GM10248 (cell line): ENCODE results near the gene RNF157.

Source experiments
- CTCF ChIA-PET: fragments of 300-600 bp; sonication (Branson Sonifier 250); formaldehyde crosslinking; extraction: SDS; loops from one replicate; lab custom pipeline; 2021; ENCODE audit warnings: antibody characterized with exemption; lab: Yijun Ruan, JAX
- POLR2A ChIA-PET: fragments of 350-650 bp; sonication (Branson Sonifier 250); formaldehyde crosslinking; extraction: SDS; loops from one replicate; lab custom pipeline; 2020; ENCODE audit warnings: antibody characterized with exemption; lab: Yijun Ruan, JAX
- DNase-seq: peaks from one replicate; pipeline ENCODE4 v3.0.0; 2012; ENCODE audit errors: extremely low spot score
- TF ChIP-seq, protein P1 (sequence below): IDR thresholded peaks from 2 replicates; pipeline ENCODE4 v1.5.1; 2012; ENCODE audit warnings: mild to moderate bottlenecking, low read depth; ENCODE audit errors: extremely low read depth, missing control alignments, control extremely low read depth

Gene RNF157

GRCh38 chr17:76120658-76121008, 119.7 kb downstream of the RNF157 start:
- ChIA-PET POLR2A (no interaction called here), CTCF (interaction anchor here (0.7 to 15.1 kb wide), 28 partner anchors 10 to 373 kb away, joined by 3 to 337 read pairs (median 6); no protein-coding TSS in a partner anchor)
- TF ChIP-seq, protein P1, sequence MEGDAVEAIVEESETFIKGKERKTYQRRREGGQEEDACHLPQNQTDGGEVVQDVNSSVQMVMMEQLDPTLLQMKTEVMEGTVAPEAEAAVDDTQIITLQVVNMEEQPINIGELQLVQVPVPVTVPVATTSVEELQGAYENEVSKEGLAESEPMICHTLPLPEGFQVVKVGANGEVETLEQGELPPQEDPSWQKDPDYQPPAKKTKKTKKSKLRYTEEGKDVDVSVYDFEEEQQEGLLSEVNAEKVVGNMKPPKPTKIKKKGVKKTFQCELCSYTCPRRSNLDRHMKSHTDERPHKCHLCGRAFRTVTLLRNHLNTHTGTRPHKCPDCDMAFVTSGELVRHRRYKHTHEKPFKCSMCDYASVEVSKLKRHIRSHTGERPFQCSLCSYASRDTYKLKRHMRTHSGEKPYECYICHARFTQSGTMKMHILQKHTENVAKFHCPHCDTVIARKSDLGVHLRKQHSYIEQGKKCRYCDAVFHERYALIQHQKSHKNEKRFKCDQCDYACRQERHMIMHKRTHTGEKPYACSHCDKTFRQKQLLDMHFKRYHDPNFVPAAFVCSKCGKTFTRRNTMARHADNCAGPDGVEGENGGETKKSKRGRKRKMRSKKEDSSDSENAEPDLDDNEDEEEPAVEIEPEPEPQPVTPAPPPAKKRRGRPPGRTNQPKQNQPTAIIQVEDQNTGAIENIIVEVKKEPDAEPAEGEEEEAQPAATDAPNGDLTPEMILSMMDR = no peak
- DNase-seq = no peak

DNA sequence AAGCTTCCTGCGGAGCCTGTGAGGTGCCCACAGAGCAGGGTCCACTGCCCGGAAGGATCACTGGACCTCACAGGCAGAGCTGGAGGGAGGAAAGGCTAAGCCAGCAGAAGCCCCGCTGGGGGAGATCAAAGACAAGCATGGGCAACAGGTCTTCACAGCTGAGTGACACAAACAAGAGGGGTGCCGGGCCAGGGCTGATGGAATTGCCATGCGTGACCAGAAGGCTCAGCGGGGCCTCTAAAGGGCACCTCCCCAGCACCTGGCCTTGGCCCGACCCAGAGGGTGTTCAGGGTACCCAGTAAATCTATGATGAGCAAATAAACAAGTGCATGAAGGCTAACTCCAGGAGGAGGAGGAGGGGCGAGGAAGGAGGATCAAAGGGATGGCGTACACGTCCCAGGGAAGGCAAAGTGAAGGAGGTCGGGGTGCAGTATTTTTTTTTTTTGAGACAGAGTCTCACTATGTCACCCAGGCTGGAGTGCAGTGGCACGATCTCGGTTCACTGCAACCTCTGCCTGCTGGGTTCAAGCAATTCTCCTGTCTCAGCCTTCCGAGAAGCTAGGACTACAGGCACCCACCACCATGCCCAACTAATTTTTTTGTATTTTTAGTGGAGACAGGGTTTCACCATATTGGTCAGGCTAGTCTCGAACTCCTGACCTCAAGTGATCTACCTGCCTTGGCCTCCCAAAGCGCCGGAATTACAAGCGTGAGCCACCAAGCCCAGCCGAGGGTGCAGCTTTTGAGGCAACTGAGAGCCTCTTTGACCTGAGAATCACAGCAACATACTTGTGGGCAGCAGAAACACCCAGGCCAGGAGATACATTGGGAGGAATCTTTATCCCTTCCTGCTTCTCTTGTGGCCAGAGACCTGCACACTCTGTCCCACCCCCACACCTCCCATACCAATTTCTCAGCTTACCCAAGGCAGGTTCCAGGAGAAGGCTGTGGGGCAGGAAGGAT, 120.6 kb downstream of the RNF157 start:
- no peak for DNase-seq
- TF ChIP-seq, protein P1 = no peak
- ChIA-PET CTCF (interaction anchor here (0.7 to 15.1 kb wide), 17 partner anchors 7 to 266 kb away, joined by 3 to 337 read pairs (median 7); no protein-coding TSS in a partner anchor), POLR2A (no interaction called here)

DNA sequence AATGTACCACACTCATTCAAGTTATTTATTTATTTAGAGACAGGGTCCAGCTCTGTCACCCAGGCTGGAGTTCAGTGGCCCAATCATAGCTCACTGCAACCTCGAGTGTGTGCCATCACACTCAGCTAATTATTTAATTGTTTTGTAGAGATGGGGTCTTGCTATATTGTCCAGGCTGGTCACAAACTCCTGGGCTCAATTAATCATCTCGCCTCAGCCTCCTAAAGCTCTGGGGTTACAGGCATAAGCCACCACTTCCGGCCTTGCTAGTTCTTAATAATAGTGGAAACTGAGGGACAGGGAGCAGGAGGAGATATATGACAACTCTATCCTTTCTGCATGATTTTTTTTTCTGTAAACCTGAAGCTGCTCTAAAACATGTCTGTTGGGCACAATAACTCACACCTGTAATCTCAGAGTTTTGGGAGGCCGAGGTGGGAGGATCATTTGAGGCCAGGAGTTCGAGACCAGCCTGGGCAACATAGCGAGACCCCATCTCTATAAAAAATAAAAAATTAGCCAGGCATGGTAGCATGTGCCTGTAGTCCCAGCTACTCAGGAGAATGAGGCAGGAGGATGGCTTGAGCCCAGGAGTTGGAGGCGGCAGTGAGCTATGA, 125.0 kb downstream of the RNF157 start:
- TF ChIP-seq, protein P1 = no peak
- ChIA-PET POLR2A (interaction anchor here (0.7 kb wide), 1 partner anchor 10 kb away, joined by 3 read pairs; no protein-coding TSS in a partner anchor), CTCF (interaction anchor here (1.1 to 15.1 kb wide), 6 partner anchors 9 to 283 kb away, joined by 3 to 337 read pairs (median 6); no protein-coding TSS in a partner anchor)
- no peak for DNase-seq

DNA sequence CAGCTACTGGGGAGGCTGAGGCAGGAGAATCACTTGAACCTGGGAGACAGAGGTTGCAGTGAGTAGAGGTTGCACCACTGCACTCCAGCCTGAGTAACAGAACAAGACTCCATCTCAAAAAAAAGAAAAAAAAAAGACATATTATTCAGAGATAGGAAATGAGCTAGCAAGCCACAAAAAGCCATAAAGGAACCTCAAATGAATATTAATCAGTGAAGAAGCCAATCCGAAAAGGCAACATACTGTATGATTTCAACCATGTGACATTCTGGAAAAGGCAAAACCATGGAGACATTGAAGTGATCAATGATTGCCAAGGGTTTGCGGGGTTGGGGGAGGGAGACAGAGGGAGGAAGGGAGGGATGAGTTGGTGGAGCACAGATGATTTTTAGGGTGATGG, 128.3 kb downstream of the RNF157 start:
- ChIA-PET POLR2A (no interaction called here), CTCF (interaction anchor here (0.6 to 2.9 kb wide), 7 partner anchors 8 to 191 kb away, joined by 3 to 14 read pairs (median 4); no protein-coding TSS in a partner anchor)
- TF ChIP-seq, protein P1 = no peak
- no peak for DNase-seq

DNA sequence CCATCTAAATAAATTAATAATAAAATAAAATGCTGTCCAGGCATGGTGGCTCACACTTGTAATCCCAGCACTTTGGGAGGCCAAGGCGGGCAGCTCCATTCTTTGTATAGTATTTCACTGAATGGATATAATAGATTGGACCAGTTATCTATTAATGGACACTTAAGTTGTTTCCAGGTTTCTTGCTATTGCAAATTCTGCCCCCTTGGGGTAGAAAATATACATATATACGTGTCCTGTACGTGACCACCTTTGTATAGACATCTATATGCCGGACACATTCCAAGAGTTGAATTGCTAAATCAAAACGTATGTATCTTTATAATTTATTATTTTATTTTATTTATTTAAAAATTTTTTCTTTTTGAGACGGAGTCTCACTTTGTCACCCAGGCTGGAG, 132.8 kb downstream of the RNF157 start:
- ChIA-PET CTCF (interaction anchor here (1.0 to 2.6 kb wide), 5 partner anchors 8 to 182 kb away, joined by 3 to 12 read pairs (median 5); no protein-coding TSS in a partner anchor), POLR2A (no interaction called here)
- DNase-seq = no peak
- TF ChIP-seq, protein P1 = peak; percentile 34

DNA sequence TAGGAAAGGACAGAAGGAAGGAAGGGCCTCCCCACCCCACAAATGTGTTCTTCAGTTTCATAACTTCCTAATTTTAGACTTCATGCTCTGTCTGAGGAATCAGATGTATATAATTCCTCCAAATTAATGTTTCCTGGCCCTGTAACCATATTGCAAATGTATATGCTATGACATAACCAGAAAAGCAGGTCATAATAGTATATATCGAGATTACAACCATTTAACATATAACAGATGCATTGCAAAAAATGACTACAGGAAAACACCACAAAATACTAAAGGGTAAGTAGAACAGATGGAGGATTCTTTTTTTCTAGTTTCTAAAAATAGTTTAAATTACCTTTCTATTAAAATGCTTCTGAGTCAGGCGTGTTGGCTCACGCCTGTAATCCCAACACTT, 133.6 kb downstream of the RNF157 start:
- ChIA-PET CTCF (interaction anchor here (1.0 to 3.0 kb wide), 9 partner anchors 9 to 187 kb away, joined by 3 to 12 read pairs (median 6); no protein-coding TSS in a partner anchor), POLR2A (no interaction called here)
- no peak for DNase-seq
- TF ChIP-seq, protein P1 = no peak
